Measurements from ENCODE around the gene CLCF1. TPM values are rescaled to one million over a fixed set of nuclear protein-coding genes. Genes with fewer than 3 reads are reported as not detected.

Gene CLCF1
- total and polyA plus RNA-seq, 2 donors (not counting 3 experiments of a cell fraction or from before 2014, with no cell fraction given), result 5.8 to 6.5 TPM

GRCh38 chr11:67364783-67365722 is 8.3 kb downstream of the CLCF1 start:
- H3K4me3 ChIP-seq (replicated peaks in 1 of 3; ENCODE audit: insufficient read depth in 1 of 3, low read depth in 1 of 3, low read length in 3 of 3), result no peak overlapping the region
- BruUV-seq (replicated peaks), result no TSS peak
- dilution Hi-C loops (cut with MboI; ENCODE audit: extremely low pct_ligation_motif_present, low sequenced_read_pairs), result no loop called here
- no peaks in the 10 kb centered on the region for H3K79me2 ChIP-seq (ENCODE audit: control insufficient read depth, insufficient read depth, low read length)
- H2AFZ ChIP-seq (ENCODE audit: low read depth, low read length), result no peak overlapping the region
- no peak overlapping the region for H3K27ac ChIP-seq (ENCODE audit: insufficient read depth, low read depth, low read length)
- intact Hi-C loops (cut with micrococcal nuclease), result no loop called here
- POLR2A ChIA-PET, result no interaction called here
- no peak for TF ChIP-seq FOS (IDR thresholded peaks at IDR 0.05; ENCODE audit: borderline replicate concordance, insufficient read depth, low read length)
- no peak for TF ChIP-seq MYC (IDR thresholded peaks at IDR 0.05; ENCODE audit: low read depth, low read length)
- no peak for TF ChIP-seq GATA2 (IDR thresholded peaks at IDR 0.05; ENCODE audit: insufficient read depth, insufficient read length, low read depth, low read length)
- TF ChIP-seq MAX (IDR thresholded peaks at IDR 0.05; ENCODE audit: insufficient read depth, insufficient read length), result no peak
- TF ChIP-seq JUN (IDR thresholded peaks at IDR 0.05; ENCODE audit: borderline replicate concordance, insufficient read depth, insufficient read length, low read depth), result no peak
- TF ChIP-seq POLR2A (IDR thresholded peaks at IDR 0.05; ENCODE audit: low read depth, low read length), result no peak
- TF ChIP-seq CTCF (IDR thresholded peaks at IDR 0.05; ENCODE audit: extremely low read depth in 1 of 2, insufficient read depth in 1 of 2, low read depth in 1 of 2, low read length in 2 of 2), result no peak
- no peak for TF ChIP-seq EZH2 (IDR thresholded peaks at IDR 0.05; ENCODE audit: borderline replicate concordance, low read depth, low read length, severe bottlenecking)
- TF ChIP-seq POLR2AphosphoS5 (IDR thresholded peaks at IDR 0.05; ENCODE audit: insufficient read depth, low read depth, low read length), result no peak
- no peak overlapping the region for H3K9ac ChIP-seq (replicated peaks; ENCODE audit: extremely low read depth, insufficient read depth, low read length)
- no peaks in the 10 kb centered on the region for H4K20me1 ChIP-seq (replicated peaks; ENCODE audit: control insufficient read depth, extremely low read depth, insufficient read depth, low read length)
- CTCF ChIA-PET, result interaction anchor here (1.2 to 1.4 kb wide), 3 partner anchors 9 to 18 kb away, joined by 3 to 5 read pairs (median 4); partner anchors contain the start of gene CLCF1
- H3K9me3 ChIP-seq (replicated peaks; ENCODE audit: control insufficient read depth, insufficient read depth, low read length), result no peaks in the 10 kb centered on the region
- no peaks in the 10 kb centered on the region for H3K36me3 ChIP-seq (ENCODE audit: control insufficient read depth in 2 of 2, extremely low read depth in 1 of 2, insufficient read depth in 2 of 2, low read length in 2 of 2)
- no peaks in the 10 kb centered on the region for H3K27me3 ChIP-seq (ENCODE audit: control insufficient read depth in 2 of 2, insufficient read depth in 2 of 2, low read length in 2 of 2)
- H3K4me1 ChIP-seq (ENCODE audit: control insufficient read depth, extremely low read depth, insufficient read depth, low read length), result peaks cover 11% of the 10 kb centered on the region
- DNase-seq (ENCODE audit: low read depth, low spot score) (no peak), FAIRE-seq (no peak)
- H3K4me2 ChIP-seq (ENCODE audit: insufficient read depth, low read length), result no peak overlapping the region
- H3K9me1 ChIP-seq (replicated peaks; ENCODE audit: control insufficient read depth, extremely low read depth, insufficient read depth, low read length), result no peaks in the 10 kb centered on the region

All from endothelial cell of umbilical vein (primary cell).